Middle frontal gyrus (tissue), 1 donor: ENCODE measurements around the gene ABL1.

ENCODE experiments used
- DNase-seq: peaks from one replicate; pipeline ENCODE4 v3.0.0-alpha.2; 2015; ENCODE audit warnings: low spot score; ENCODE audit errors: extremely low spot score

ABL1 gene

GRCh38 chr9:130824643-130825350, 10.3 kb upstream of the ABL1 start:
- no peak for DNase-seq

GRCh38 chr9:130825351-130825651, 9.8 kb upstream of the ABL1 start:
- DNase-seq, result no peak

- no peak for DNase-seq
Observed at GRCh38 chr9:130825809-130826208, 9.2 kb upstream of the ABL1 start.

GRCh38 chr9:130829762-130830161, 5.3 kb upstream of the ABL1 start:
- no peak for DNase-seq

- DNase-seq, result no peak
Observed at GRCh38 chr9:130830231-130830760, 4.8 kb upstream of the ABL1 start.

- no peak for DNase-seq
Observed at GRCh38 chr9:130831077-130831476, 4.0 kb upstream of the ABL1 start.

- no peak for DNase-seq
Observed at GRCh38 chr9:130833031-130833990, 1.7 kb upstream of the ABL1 start.

- DNase-seq, result no peak
Observed at GRCh38 chr9:130835441-130836298, 616 bp downstream of the ABL1 start.

GRCh38 chr9:130837002-130837511, 2.0 kb downstream of the ABL1 start:
- no peak for DNase-seq

- DNase-seq, result no peak
Observed at GRCh38 chr9:130837643-130838042, 2.6 kb downstream of the ABL1 start.

GRCh38 chr9:130839132-130840111, 4.4 kb downstream of the ABL1 start:
- no peak for DNase-seq

GRCh38 chr9:130842545-130842944, 7.5 kb downstream of the ABL1 start:
- no peak for DNase-seq

- DNase-seq, result no peak
Observed at GRCh38 chr9:130843049-130843908, 8.2 kb downstream of the ABL1 start.

GRCh38 chr9:130844044-130844451, 9.0 kb downstream of the ABL1 start:
- no peak for DNase-seq

- no peak for DNase-seq
Observed at GRCh38 chr9:130845254-130845653, 10.2 kb downstream of the ABL1 start.

GRCh38 chr9:130845901-130846481, 10.9 kb downstream of the ABL1 start:
- DNase-seq, result no peak

GRCh38 chr9:130846487-130847305, 11.6 kb downstream of the ABL1 start:
- DNase-seq, result no peak
